ENCODE data around the gene CELF5. TPM values are rescaled to one million over a fixed set of nuclear protein-coding genes. Genes with fewer than 3 reads are reported as not detected.
A peak's percentile ranks its signal among the peaks of the same experiment; 100 is the strongest.

The CELF5 gene
- total RNA-seq, 2 experiments from 2014 or later = not detected

DNA sequence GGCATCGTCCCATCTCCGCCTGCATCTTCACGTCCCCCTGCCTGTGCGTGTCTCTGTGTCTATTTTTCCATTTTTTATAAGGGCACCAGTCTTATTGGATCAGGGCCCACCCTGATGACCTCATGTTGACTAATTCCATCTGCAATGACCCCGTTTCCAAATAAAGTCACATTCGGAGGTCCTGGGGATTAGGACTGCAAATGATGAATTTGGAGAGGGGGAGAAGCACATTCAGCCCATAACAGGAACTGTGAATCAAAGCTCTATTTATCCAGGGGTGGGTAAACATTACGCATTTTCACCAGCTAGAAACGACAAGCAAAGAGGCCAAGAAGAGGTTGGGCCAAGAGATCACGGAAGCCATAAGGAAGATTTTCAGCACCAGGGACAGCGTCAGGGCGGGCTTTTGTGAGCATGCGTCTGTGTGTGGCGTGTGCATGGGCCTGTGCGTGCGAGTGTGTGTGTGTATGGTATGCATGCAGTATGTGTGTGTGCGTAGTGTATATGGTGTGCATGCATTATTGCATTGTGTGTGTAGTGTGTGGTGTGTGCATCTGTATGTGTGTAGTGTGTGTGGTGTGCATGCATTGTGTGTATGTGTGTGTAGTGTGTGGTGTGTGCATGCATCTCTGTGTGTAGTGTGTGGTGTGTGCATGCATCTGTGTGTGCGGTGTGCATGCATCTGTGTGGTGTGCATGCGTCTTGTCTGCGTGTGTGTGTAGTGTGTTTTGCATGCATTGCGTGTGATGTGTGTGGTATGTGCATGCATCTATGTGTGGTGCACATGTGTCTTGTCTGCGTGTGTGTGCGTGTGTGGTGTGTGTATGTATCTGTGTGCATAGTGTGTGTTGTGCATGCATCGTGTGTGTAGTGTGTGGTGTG, 19.6 kb downstream of the CELF5 start:
- no peaks in the 10 kb centered on the region for H3K4me1 Mint-ChIP-seq (ENCODE audit: low read depth)
- CTCF ChIA-PET = interaction anchor here (1.0 kb wide), 1 partner anchor 116 kb away, joined by 4 read pairs; no protein-coding TSS in a partner anchor
- peak; percentile 73 for DNase-seq
- no peaks in the 10 kb centered on the region for H3K36me3 Mint-ChIP-seq (ENCODE audit: low read depth)
- no peaks in the 10 kb centered on the region for H3K9me3 Mint-ChIP-seq
- H3K27ac Mint-ChIP-seq = no peak overlapping the region
- no peak overlapping the region for H3K4me3 Mint-ChIP-seq
- H3K27me3 Mint-ChIP-seq (ENCODE audit: low read depth) = no peaks in the 10 kb centered on the region
- intact Hi-C loops (cut with micrococcal nuclease) = no loop called here

- Mint-ChIP-seq H3K4me3 (no peak overlapping the region), H3K27me3 (ENCODE audit: low read depth) (peaks cover 2% of the 10 kb centered on the region), H3K4me1 (ENCODE audit: low read depth) (no peaks in the 10 kb centered on the region), H3K36me3 (ENCODE audit: low read depth) (no peaks in the 10 kb centered on the region), H3K27ac (no peak overlapping the region), H3K9me3 (no peaks in the 10 kb centered on the region)
- DNase-seq = no peak
- CTCF ChIA-PET = no interaction called here
- intact Hi-C loops (cut with micrococcal nuclease) = no loop called here
Observed at GRCh38 chr19:3245050-3245449, 20.6 kb downstream of the CELF5 start.

DNA sequence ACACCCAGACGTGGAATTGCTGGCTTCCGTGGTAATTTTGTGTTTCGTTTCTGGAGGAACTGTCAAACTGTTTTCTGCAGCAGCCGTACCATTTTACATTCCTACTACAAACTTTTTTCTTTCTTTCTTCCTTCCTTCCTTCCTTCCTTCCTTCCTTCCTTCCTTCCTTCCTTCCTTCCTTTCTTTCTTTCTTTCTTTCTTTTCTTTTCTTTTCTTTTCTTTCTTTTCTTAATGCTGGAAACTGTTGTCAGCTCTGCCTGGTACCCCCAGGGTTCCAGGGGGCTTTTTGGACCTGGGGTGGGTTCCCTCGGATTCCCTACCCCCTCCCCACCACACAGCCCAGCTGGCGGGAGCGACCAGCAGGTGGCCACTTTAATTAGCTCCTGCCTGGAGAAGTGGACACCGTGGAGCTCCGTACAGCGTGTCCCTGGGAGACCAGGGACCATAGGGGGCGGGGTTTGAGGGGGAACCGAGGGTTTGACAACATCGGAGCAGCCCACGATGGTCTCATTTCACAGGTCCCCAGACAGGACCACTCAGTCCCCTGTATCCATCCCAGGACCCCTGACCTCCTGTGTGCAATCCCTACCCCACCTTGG, 24.4 kb downstream of the CELF5 start:
- DNase-seq = no peak
- CTCF ChIA-PET = no interaction called here

DNA sequence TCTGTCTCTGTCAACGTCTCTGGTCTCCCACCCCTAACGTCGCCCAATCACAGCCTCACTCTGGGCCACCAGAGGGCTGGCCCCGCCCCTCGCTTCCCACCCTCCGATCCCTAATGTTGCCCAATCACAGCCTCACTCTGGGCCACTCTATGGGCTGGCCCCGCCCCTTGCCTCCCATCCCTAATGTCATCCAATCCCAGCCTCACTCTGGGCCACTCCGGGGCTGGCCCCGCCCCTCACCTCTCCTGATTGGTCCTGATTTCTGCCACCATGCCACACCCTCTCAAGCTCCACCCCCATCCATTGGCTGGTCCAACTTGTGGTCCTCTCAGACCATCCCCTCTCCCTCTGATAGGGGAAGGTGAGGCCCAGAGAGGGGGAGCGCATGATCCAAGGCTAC, 24.9 kb downstream of the CELF5 start:
- no peaks in the 10 kb centered on the region for H3K4me1 Mint-ChIP-seq (ENCODE audit: low read depth)
- no peaks in the 10 kb centered on the region for H3K36me3 Mint-ChIP-seq (ENCODE audit: low read depth)
- no peak overlapping the region for H3K27ac Mint-ChIP-seq
- peaks cover 14% of the 10 kb centered on the region for H3K9me3 Mint-ChIP-seq
- no peak overlapping the region for H3K4me3 Mint-ChIP-seq
- CTCF ChIA-PET = interaction anchor here (1.5 kb wide), 1 partner anchor 21 kb away, joined by 3 read pairs; no protein-coding TSS in a partner anchor
- intact Hi-C loops (cut with micrococcal nuclease) = no loop called here
- DNase-seq = no peak
- peaks cover 5% of the 10 kb centered on the region for H3K27me3 Mint-ChIP-seq (ENCODE audit: low read depth)

More for the DNA sequence above, 24.4 kb downstream of the CELF5 start:
- no peaks in the 10 kb centered on the region for H3K4me1 Mint-ChIP-seq (ENCODE audit: low read depth)
- H3K27ac Mint-ChIP-seq = no peak overlapping the region
- no peak overlapping the region for H3K4me3 Mint-ChIP-seq
- intact Hi-C loops (cut with micrococcal nuclease) = no loop called here
- peaks cover 5% of the 10 kb centered on the region for H3K27me3 Mint-ChIP-seq (ENCODE audit: low read depth)
- H3K9me3 Mint-ChIP-seq = peaks cover 10% of the 10 kb centered on the region
- no peaks in the 10 kb centered on the region for H3K36me3 Mint-ChIP-seq (ENCODE audit: low read depth)

- CTCF ChIA-PET = interaction anchor here (0.6 to 1.5 kb wide), 3 partner anchors 22 to 51 kb away, joined by 3 read pairs; no protein-coding TSS in a partner anchor
- peaks cover 5% of the 10 kb centered on the region for H3K27me3 Mint-ChIP-seq (ENCODE audit: low read depth)
- intact Hi-C loops (cut with micrococcal nuclease) = no loop called here
- DNase-seq = peak; percentile 61
- no peak overlapping the region for H3K27ac Mint-ChIP-seq
- H3K9me3 Mint-ChIP-seq = peaks cover 14% of the 10 kb centered on the region
- H3K4me1 Mint-ChIP-seq (ENCODE audit: low read depth) = no peaks in the 10 kb centered on the region
- no peaks in the 10 kb centered on the region for H3K36me3 Mint-ChIP-seq (ENCODE audit: low read depth)
- H3K4me3 Mint-ChIP-seq = no peak overlapping the region
Observed at GRCh38 chr19:3250675-3251074, 26.2 kb downstream of the CELF5 start.

GRCh38 chr19:3251229-3251628, 26.8 kb downstream of the CELF5 start:
- no peak overlapping the region for H3K27ac Mint-ChIP-seq
- no peaks in the 10 kb centered on the region for H3K4me1 Mint-ChIP-seq (ENCODE audit: low read depth)
- intact Hi-C loops (cut with micrococcal nuclease) = no loop called here
- H3K27me3 Mint-ChIP-seq (ENCODE audit: low read depth) = peaks cover 5% of the 10 kb centered on the region
- H3K36me3 Mint-ChIP-seq (ENCODE audit: low read depth) = no peaks in the 10 kb centered on the region
- CTCF ChIA-PET = interaction anchor here (0.6 kb wide), 2 partner anchors 27 to 300 kb away, joined by 3 to 6 read pairs; no protein-coding TSS in a partner anchor
- no peak for DNase-seq
- H3K4me3 Mint-ChIP-seq = no peak overlapping the region
- H3K9me3 Mint-ChIP-seq = peaks cover 14% of the 10 kb centered on the region

DNA sequence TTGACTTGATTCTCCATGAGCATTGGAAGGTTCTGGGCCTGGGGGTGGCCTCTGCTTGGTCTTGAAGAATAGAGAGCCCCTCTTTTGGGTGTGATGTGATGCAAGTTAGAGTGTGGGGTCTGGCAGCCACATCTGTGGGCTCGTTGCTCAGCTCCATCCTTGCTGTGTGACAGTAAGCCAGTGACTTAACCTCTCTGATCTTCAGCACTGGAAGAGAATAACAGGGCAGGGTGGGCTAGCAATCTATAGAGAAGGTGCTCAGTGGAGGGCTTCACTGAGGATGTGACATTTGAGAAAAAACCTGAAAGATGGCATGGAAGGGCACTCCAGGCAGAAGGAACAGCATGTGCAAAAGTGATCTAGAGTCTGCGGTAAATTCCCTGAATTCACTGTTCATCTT, 28.2 kb downstream of the CELF5 start:
- intact Hi-C loops (cut with micrococcal nuclease) = no loop called here
- H3K36me3 Mint-ChIP-seq (ENCODE audit: low read depth) = no peaks in the 10 kb centered on the region
- peaks cover 14% of the 10 kb centered on the region for H3K9me3 Mint-ChIP-seq
- no peak overlapping the region for H3K27ac Mint-ChIP-seq
- H3K27me3 Mint-ChIP-seq (ENCODE audit: low read depth) = peaks cover 5% of the 10 kb centered on the region
- no peak for DNase-seq
- CTCF ChIA-PET = interaction anchor here (0.6 to 1.3 kb wide), 4 partner anchors 19 to 71 kb away, joined by 3 to 4 read pairs (median 3); partner anchors contain the start of gene CELF5
- no peaks in the 10 kb centered on the region for H3K4me1 Mint-ChIP-seq (ENCODE audit: low read depth)
- no peak overlapping the region for H3K4me3 Mint-ChIP-seq

DNA sequence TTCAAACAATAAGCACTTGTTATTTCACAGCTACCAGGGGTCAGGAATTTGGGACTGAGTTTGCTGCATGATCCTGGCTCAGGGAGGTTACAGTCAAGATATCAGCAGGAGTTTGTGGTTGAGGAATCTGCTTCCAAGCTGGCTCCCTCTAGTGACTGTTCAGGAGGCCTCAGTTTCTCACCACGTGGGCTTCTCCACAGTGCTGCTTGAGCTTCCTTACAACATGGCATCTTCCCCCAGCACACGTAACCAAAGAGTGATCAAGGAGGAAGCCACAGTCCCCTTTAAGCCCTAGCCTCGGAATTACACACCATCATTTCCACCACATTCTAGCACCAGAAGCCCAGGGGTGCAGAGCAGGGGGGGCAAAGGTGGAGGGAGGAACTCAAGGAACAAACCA, 28.8 kb downstream of the CELF5 start:
- peaks cover 5% of the 10 kb centered on the region for H3K27me3 Mint-ChIP-seq (ENCODE audit: low read depth)
- intact Hi-C loops (cut with micrococcal nuclease) = no loop called here
- no peaks in the 10 kb centered on the region for H3K36me3 Mint-ChIP-seq (ENCODE audit: low read depth)
- no peak overlapping the region for H3K4me3 Mint-ChIP-seq
- no peak overlapping the region for H3K27ac Mint-ChIP-seq
- H3K4me1 Mint-ChIP-seq (ENCODE audit: low read depth) = no peaks in the 10 kb centered on the region
- peaks cover 14% of the 10 kb centered on the region for H3K9me3 Mint-ChIP-seq
- DNase-seq = no peak
- CTCF ChIA-PET = interaction anchor here (0.8 to 1.3 kb wide), 4 partner anchors 29 to 297 kb away, joined by 3 to 4 read pairs (median 3); partner anchors contain the start of gene CELF5

GRCh38 chr19:3254520-3254919, 30.1 kb downstream of the CELF5 start:
- intact Hi-C loops (cut with micrococcal nuclease) = no loop called here
- DNase-seq = no peak
- H3K27me3 Mint-ChIP-seq (ENCODE audit: low read depth) = peaks cover 5% of the 10 kb centered on the region
- H3K36me3 Mint-ChIP-seq (ENCODE audit: low read depth) = no peaks in the 10 kb centered on the region
- no peak overlapping the region for H3K27ac Mint-ChIP-seq
- CTCF ChIA-PET = no interaction called here
- no peaks in the 10 kb centered on the region for H3K4me1 Mint-ChIP-seq (ENCODE audit: low read depth)
- no peak overlapping the region for H3K4me3 Mint-ChIP-seq
- H3K9me3 Mint-ChIP-seq = peaks cover 14% of the 10 kb centered on the region

- no peak overlapping the region for H3K27ac Mint-ChIP-seq
- no peaks in the 10 kb centered on the region for H3K36me3 Mint-ChIP-seq (ENCODE audit: low read depth)
- CTCF ChIA-PET = no interaction called here
- H3K4me1 Mint-ChIP-seq (ENCODE audit: low read depth) = no peaks in the 10 kb centered on the region
- no peak for DNase-seq
- H3K9me3 Mint-ChIP-seq = peaks cover 14% of the 10 kb centered on the region
- H3K4me3 Mint-ChIP-seq = no peak overlapping the region
- intact Hi-C loops (cut with micrococcal nuclease) = no loop called here
- H3K27me3 Mint-ChIP-seq (ENCODE audit: low read depth) = no peaks in the 10 kb centered on the region
Observed at GRCh38 chr19:3257071-3257470, 32.6 kb downstream of the CELF5 start.

GRCh38 chr19:3262362-3262761, 37.9 kb downstream of the CELF5 start:
- Mint-ChIP-seq H3K4me1 (ENCODE audit: low read depth) (no peaks in the 10 kb centered on the region), H3K9me3 (no peaks in the 10 kb centered on the region), H3K36me3 (ENCODE audit: low read depth) (no peaks in the 10 kb centered on the region), H3K4me3 (no peak overlapping the region), H3K27ac (no peak overlapping the region), H3K27me3 (ENCODE audit: low read depth) (no peaks in the 10 kb centered on the region)
- intact Hi-C loops (cut with micrococcal nuclease) = no loop called here
- no peak for DNase-seq
- CTCF ChIA-PET = no interaction called here

- intact Hi-C loops (cut with micrococcal nuclease) = no loop called here
- Mint-ChIP-seq H3K36me3 (ENCODE audit: low read depth) (no peaks in the 10 kb centered on the region), H3K4me1 (ENCODE audit: low read depth) (no peaks in the 10 kb centered on the region), H3K4me3 (no peak overlapping the region), H3K27me3 (ENCODE audit: low read depth) (peaks cover 7% of the 10 kb centered on the region), H3K27ac (no peak overlapping the region), H3K9me3 (no peaks in the 10 kb centered on the region)
- CTCF ChIA-PET = no interaction called here
- no peak for DNase-seq
Observed at GRCh38 chr19:3263866-3264265, 39.4 kb downstream of the CELF5 start.
